ENCODE measurements around the gene TBC1D24. TPM values are rescaled to one million over a fixed set of nuclear protein-coding genes. Genes with fewer than 3 reads are reported as not detected.
"Not testable (repeated sequence)": the region's sequence is repeated elsewhere in the genome, so short reads cannot be mapped to it uniquely, and the experiment has no call there.

TBC1D24 gene
- total RNA-seq, 1 donor from 2014 or later, result 10.1 TPM

- intact Hi-C loops (cut with micrococcal nuclease), result no loop called here
Measured at GRCh38 chr16:2468233-2468724, 6.6 kb upstream of the TBC1D24 start.

GRCh38 chr16:2468725-2469398 lies 6.1 kb upstream of the TBC1D24 start:
- intact Hi-C loops (cut with micrococcal nuclease), result no loop called here

- intact Hi-C loops (cut with micrococcal nuclease), result no loop called here
Measured at GRCh38 chr16:2469399-2470233, 5.3 kb upstream of the TBC1D24 start.

GRCh38 chr16:2470234-2470601 lies 4.7 kb upstream of the TBC1D24 start:
- intact Hi-C loops (cut with micrococcal nuclease), result no loop called here

GRCh38 chr16:2470603-2471015 lies 4.3 kb upstream of the TBC1D24 start:
- intact Hi-C loops (cut with micrococcal nuclease), result no loop called here

GRCh38 chr16:2471016-2471652 lies 3.8 kb upstream of the TBC1D24 start, which contains the start of gene NTN3:
TSS of gene NTN3 (plus strand) at chr16:2471297. CDS start at chr16:2471702, 405 bp downstream.
- intact Hi-C loops (cut with micrococcal nuclease), result no loop called here

- intact Hi-C loops (cut with micrococcal nuclease), result no loop called here
Measured at GRCh38 chr16:2471653-2472487, 3.1 kb upstream of the TBC1D24 start.

GRCh38 chr16:2472488-2472864 lies 2.5 kb upstream of the TBC1D24 start:
- intact Hi-C loops (cut with micrococcal nuclease), result no loop called here

GRCh38 chr16:2472885-2473445 lies 2.0 kb upstream of the TBC1D24 start:
- intact Hi-C loops (cut with micrococcal nuclease), result no loop called here

GRCh38 chr16:2473446-2473926 lies 1.4 kb upstream of the TBC1D24 start:
- intact Hi-C loops (cut with micrococcal nuclease), result no loop called here

GRCh38 chr16:2473999-2474876 lies 689 bp upstream of the TBC1D24 start:
- intact Hi-C loops (cut with micrococcal nuclease), result no loop called here

GRCh38 chr16:2475413-2476344 lies 752 bp downstream of the TBC1D24 start:
- intact Hi-C loops (cut with micrococcal nuclease), result no loop called here

GRCh38 chr16:2476345-2476720 lies 1.4 kb downstream of the TBC1D24 start:
- intact Hi-C loops (cut with micrococcal nuclease), result no loop called here

GRCh38 chr16:2476741-2477140 lies 1.8 kb downstream of the TBC1D24 start:
- intact Hi-C loops (cut with micrococcal nuclease), result no loop called here

GRCh38 chr16:2477327-2477726 lies 2.4 kb downstream of the TBC1D24 start:
- intact Hi-C loops (cut with micrococcal nuclease), result no loop called here

- intact Hi-C loops (cut with micrococcal nuclease), result no loop called here
Measured at GRCh38 chr16:2478279-2478678, 3.4 kb downstream of the TBC1D24 start.

GRCh38 chr16:2479996-2480395 lies 5.1 kb downstream of the TBC1D24 start:
- intact Hi-C loops (cut with micrococcal nuclease), result not testable (repeated sequence)

- intact Hi-C loops (cut with micrococcal nuclease), result no loop called here
Measured at GRCh38 chr16:2480948-2481347, 6.0 kb downstream of the TBC1D24 start.

- intact Hi-C loops (cut with micrococcal nuclease), result no loop called here
Measured at GRCh38 chr16:2481676-2482075, 6.7 kb downstream of the TBC1D24 start.

Measured in T-helper 1 cell treated with Interleukin-12 subunit alpha and Interleukin-12 subunit beta and Interleukin-4 antibody, amounts not matched to agents 30 ng/mL and 1 ng/mL, for 36 hours (primary cell).